ENCODE data around the gene KMT2B. TPM values are rescaled to one million over a fixed set of nuclear protein-coding genes. Genes with fewer than 3 reads are reported as not detected.

KMT2B gene
- total and polyA plus RNA-seq, 3 experiments from 2014 or later = 2.9 to 67.8 (median 62.6) TPM

DNA sequence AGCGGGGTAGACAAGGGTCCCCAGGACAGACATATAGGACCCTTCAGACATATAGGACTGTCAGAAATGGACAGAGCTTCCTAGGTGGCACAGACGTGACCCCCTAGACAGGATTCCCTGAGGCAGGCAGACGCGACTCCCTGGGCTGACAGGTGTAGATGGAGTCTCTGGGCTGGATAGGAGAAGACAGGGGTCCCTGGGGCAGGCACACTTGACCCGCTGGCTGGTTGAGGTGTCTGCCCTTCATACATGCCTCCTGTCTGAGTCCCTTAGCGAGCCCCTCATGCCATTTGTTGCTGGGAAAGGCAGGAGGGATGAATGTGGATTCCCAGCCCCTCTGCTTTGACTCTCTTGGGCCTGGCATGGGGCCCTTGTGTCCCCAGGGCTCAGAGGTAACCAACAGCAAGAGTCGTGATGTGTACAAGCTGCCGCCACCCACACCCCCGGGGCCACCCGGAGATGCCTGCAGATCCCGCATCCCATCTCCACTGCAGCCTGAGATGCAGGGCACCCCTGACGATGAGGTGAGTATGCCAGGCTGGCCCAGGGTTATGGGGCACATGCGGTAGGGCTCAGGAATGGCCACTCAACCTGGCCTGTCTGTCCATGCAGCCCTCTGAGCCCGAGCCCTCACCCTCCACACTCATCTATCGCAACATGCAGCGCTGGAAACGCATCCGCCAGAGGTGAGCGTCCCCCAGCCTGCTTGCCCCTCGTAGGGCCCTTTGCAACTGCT lies 36.0 kb downstream of the KMT2B start:
- peaks cover 0 to 4% of the 10 kb centered on the region in 2 donors for H3K27me3 Mint-ChIP-seq
- CTCF ChIA-PET = no interaction called here

DNA sequence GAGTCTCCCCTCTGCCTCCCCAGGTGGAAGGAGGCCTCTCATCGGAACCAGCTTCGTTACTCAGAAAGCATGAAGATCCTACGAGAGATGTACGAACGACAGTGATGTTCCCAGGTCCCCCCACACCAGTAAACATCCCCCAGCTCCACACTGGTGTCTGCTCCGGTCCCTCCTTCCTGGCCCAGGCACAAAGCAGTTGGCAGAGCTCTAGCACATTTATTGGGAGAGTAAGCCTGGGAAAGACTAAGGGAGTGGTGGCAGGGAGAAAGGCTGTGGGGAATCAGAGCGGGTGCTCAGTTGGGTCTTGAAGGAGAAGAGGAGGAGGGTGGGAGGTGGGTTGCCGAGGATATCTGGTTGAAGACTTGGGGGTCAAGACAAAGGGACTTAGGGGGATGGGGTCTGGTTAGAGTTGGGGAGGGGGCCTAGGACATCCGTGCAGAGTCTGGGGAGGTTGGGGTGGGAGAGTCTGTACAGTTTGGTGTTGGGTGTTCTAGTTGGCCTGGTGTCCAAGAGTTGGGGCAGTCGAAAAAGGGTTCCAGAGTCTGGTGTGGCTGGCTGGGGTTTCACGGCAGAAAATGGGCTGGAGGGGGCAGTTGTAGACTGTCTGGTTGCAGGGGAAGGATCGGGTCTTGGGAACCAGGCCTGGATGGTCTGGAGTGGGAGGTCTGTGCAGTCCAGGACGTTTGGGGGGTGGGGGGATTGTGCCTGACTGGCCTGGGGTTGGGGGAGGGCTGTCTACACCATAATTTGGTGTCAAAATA lies 36.7 kb downstream of the KMT2B start:
- H3K36me3 Mint-ChIP-seq = peaks cover 3 to 39% (median 9%) of the 10 kb centered on the region in 3 donors
- peaks cover 0 to 2% (median 0%) of the 10 kb centered on the region in 5 donors for H3K9me3 Mint-ChIP-seq
- peaks cover 0 to 4% of the 10 kb centered on the region in 2 donors for H3K27me3 Mint-ChIP-seq
- DNase-seq = no peak
- ChIA-PET CTCF (no interaction called here), POLR2A (no interaction called here)
- no peaks in the 10 kb centered on the region for H3K9me3 ChIP-seq (ENCODE audit: low read length)
- H3K27me3 ChIP-seq (ENCODE audit: insufficient read depth, low read length, poor library complexity, severe bottlenecking) = no peaks in the 10 kb centered on the region
- H3K4me1 ChIP-seq (ENCODE audit: insufficient read depth, low read length) = peaks cover 27% of the 10 kb centered on the region
- peak overlapping the region in 2 of 8 donors; percentile 11 to 57 for H3K27ac Mint-ChIP-seq
- H3K27ac ChIP-seq (ENCODE audit: low read depth, low read length) = no peak overlapping the region
- H3K4me1 Mint-ChIP-seq = peaks cover 22 to 40% (median 26%) of the 10 kb centered on the region in 3 donors
- H3K4me3 ChIP-seq (ENCODE audit: low read length) = no peak overlapping the region
- H3K36me3 ChIP-seq (ENCODE audit: insufficient read depth, low read length) = peaks cover 7% of the 10 kb centered on the region
- H3K4me3 Mint-ChIP-seq = peak overlapping the region in 2 of 7 donors; percentile 30 to 87

More for the DNA sequence above, 36.0 kb downstream of the KMT2B start:
- peaks cover 27% of the 10 kb centered on the region for H3K4me1 ChIP-seq (ENCODE audit: insufficient read depth, low read length)
- peaks cover 0 to 2% (median 0%) of the 10 kb centered on the region in 5 donors for H3K9me3 Mint-ChIP-seq
- no peak overlapping the region for H3K4me3 ChIP-seq (ENCODE audit: low read length)
- peaks cover 23 to 39% (median 24%) of the 10 kb centered on the region in 3 donors for H3K4me1 Mint-ChIP-seq
- peak overlapping the region in 2 of 7 donors; percentile 23 to 50 for H3K4me3 Mint-ChIP-seq
- peaks cover 3 to 38% (median 9%) of the 10 kb centered on the region in 3 donors for H3K36me3 Mint-ChIP-seq
- H3K9me3 ChIP-seq (ENCODE audit: low read length) = no peaks in the 10 kb centered on the region
- no peak for DNase-seq
- peaks cover 7% of the 10 kb centered on the region for H3K36me3 ChIP-seq (ENCODE audit: insufficient read depth, low read length)
- H3K27me3 ChIP-seq (ENCODE audit: insufficient read depth, low read length, poor library complexity, severe bottlenecking) = no peaks in the 10 kb centered on the region
- H3K27ac ChIP-seq (ENCODE audit: low read depth, low read length) = no peak overlapping the region
- peak overlapping the region in 2 of 8 donors; percentile 11 to 57 for H3K27ac Mint-ChIP-seq
- POLR2A ChIA-PET = no interaction called here

DNA sequence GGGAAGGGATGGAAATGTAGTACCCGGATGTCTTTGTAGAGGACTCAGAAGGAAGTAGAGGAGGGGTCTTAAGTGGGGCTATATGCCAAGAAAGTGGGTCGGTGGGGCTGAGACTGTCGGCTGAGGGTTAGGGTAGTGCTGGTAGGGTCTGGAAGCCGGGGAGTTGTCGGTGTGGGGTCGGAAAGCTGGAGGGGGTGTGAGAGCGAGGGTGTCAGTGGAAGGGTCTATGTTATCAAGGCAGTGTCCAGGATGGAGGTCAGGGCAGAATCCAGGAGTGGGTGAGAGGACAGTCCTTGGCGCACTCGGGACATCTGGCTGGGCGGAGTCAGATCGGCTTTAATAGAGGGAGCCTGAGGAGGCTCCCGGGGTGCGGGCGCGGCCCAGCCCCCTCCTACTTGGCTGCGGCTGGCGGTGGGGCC lies 37.3 kb downstream of the KMT2B start:
- H3K36me3 Mint-ChIP-seq = peaks cover 3 to 41% (median 9%) of the 10 kb centered on the region in 3 donors

DNA sequence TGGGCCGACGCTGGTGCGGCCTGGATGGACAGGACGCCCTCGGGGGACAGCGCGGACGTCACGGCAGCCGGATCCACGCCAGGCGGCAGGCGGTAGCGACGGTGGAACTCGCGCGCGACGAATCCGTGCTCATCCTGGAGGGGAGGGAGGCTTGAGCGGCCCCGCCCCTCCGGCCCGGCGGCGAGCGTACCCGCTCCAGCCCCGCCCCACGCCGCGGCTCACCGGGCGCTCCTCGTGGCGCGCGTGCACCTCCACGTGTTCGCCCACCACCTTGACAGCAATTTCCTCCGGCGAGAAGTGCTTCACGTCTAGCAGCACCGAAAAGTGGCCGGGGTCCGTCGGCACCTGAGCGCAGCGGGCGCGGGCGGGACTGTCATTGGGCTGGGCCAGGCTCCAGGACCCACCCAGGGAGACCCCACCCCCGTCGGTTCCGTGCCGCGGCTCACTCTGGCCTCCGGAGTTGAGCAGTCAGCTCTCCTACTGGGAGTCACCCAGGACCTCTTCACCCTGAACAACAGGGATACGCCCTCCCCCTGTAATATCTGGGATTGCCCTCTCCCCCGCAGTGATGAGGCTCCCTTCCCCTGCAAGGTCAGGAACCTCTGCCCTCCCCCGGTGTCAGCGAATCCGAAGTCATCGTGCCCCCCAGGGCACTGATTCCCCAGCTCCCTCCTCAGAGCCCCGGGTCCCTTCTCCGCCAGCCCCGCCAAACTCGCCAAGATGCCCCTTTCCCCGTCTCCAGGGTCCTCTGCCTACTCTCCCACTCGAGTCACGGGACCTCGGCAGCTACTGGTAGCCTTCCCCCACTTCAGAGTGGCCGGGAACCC lies 38.0 kb downstream of the KMT2B start:
- Mint-ChIP-seq H3K9me3 (peaks cover 0 to 2% (median 0%) of the 10 kb centered on the region in 5 donors), H3K36me3 (peaks cover 3 to 43% (median 9%) of the 10 kb centered on the region in 3 donors), H3K4me1 (peaks cover 23 to 44% (median 24%) of the 10 kb centered on the region in 3 donors), H3K27me3 (peaks cover 0 to 4% of the 10 kb centered on the region in 2 donors), H3K27ac (peak overlapping the region in 2 of 8 donors; percentile 12 to 33), H3K4me3 (peak overlapping the region in 5 of 7 donors; percentile 17 to 55 (median 42))
- ChIA-PET POLR2A (no interaction called here), CTCF (no interaction called here)
- H3K4me1 ChIP-seq (ENCODE audit: insufficient read depth, low read length) = peaks cover 22% of the 10 kb centered on the region
- no peaks in the 10 kb centered on the region for H3K27me3 ChIP-seq (ENCODE audit: insufficient read depth, low read length, poor library complexity, severe bottlenecking)
- H3K36me3 ChIP-seq (ENCODE audit: insufficient read depth, low read length) = peaks cover 8% of the 10 kb centered on the region
- H3K4me3 ChIP-seq (ENCODE audit: low read length) = no peak overlapping the region
- H3K27ac ChIP-seq (ENCODE audit: low read depth, low read length) = no peak overlapping the region
- DNase-seq = peak in 4 of 5 donors; percentile 32 to 53 (median 38)
- H3K9me3 ChIP-seq (ENCODE audit: low read length) = no peaks in the 10 kb centered on the region

More for the DNA sequence above, 37.3 kb downstream of the KMT2B start:
- Histone ChIP-seq H3K4me1 (ENCODE audit: insufficient read depth, low read length) (peaks cover 22% of the 10 kb centered on the region), H3K36me3 (ENCODE audit: insufficient read depth, low read length) (peaks cover 7% of the 10 kb centered on the region), H3K9me3 (ENCODE audit: low read length) (no peaks in the 10 kb centered on the region), H3K4me3 (ENCODE audit: low read length) (no peak overlapping the region), H3K27ac (ENCODE audit: low read depth, low read length) (no peak overlapping the region), H3K27me3 (ENCODE audit: insufficient read depth, low read length, poor library complexity, severe bottlenecking) (no peaks in the 10 kb centered on the region)
- DNase-seq = no peak
- H3K4me1 Mint-ChIP-seq = peaks cover 21 to 41% (median 24%) of the 10 kb centered on the region in 3 donors
- ChIA-PET POLR2A (no interaction called here), CTCF (no interaction called here)
- peaks cover 0 to 2% (median 0%) of the 10 kb centered on the region in 5 donors for H3K9me3 Mint-ChIP-seq
- H3K27ac Mint-ChIP-seq = no peak overlapping the region
- peak overlapping the region in 3 of 7 donors; percentile 27 to 87 (median 44) for H3K4me3 Mint-ChIP-seq
- peaks cover 0 to 4% of the 10 kb centered on the region in 2 donors for H3K27me3 Mint-ChIP-seq

DNA sequence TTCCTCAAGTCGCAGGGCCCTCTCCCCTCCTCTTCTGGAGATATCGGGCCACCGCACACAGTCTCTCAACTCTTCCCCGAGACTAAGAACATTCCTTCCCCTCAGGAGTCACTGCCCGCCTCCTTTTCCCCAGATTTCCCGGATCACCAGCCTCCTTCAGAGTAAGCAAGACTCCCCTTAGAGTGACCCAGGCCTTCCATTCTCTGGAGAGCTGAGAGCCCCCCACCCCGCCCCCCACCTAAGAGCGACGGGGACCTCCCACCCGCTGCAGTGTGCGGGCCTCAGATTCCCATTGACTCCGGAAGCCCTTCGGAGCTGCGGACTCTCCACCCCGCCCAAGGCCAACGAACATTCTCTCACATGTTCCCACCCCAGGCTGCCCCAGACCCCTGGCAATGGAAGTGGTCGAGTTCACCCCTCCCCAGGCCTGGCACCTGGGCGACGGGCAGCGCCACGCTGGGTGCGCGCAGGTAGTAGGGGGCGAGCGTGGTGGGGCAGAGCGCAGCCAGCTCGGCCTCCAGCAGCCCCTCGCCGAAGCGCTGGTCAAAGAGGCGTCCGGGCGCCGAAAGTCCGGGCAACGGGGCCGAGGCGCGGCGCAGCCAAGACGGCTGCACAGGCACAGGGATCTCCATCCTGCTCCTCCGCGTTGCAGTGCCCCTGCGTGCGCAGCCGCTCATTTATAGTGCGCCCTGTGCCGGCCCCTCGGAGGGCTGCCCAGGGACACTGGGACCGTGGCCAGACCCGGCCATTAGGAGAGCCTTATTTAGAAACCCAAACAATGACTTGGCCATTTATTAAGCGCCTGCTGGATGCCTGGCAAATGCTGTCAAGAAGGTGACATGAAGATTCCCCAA lies 38.8 kb downstream of the KMT2B start, which contains the start of gene HSPB6:
TSS of gene HSPB6 (minus strand) at position 653 of the 854 bp plus-strand sequence. CDS start at position 632, 21 bp downstream.
- peak within 1 kb of the TSS; percentile 86 to 98 (median 94) for H3K27ac Mint-ChIP-seq
- peaks cover 0 to 2% (median 0%) of the 10 kb centered on the region in 5 donors for H3K9me3 Mint-ChIP-seq
- no peaks in the 10 kb centered on the region for H3K27me3 ChIP-seq (ENCODE audit: insufficient read depth, low read length, poor library complexity, severe bottlenecking)
- peaks cover 22% of the 10 kb centered on the region for H3K4me1 ChIP-seq (ENCODE audit: insufficient read depth, low read length)
- peaks cover 0 to 4% of the 10 kb centered on the region in 2 donors for H3K27me3 Mint-ChIP-seq
- peaks cover 3 to 45% (median 9%) of the 10 kb centered on the region in 3 donors for H3K36me3 Mint-ChIP-seq
- no peak for DNase-seq
- no peaks in the 10 kb centered on the region for H3K9me3 ChIP-seq (ENCODE audit: low read length)
- peak within 1 kb of the TSS; percentile 67 for H3K27ac ChIP-seq (ENCODE audit: low read depth, low read length)
- H3K4me1 Mint-ChIP-seq = peaks cover 23 to 47% (median 24%) of the 10 kb centered on the region in 3 donors
- POLR2A ChIA-PET = interaction anchor here (1.0 to 1.4 kb wide), 3 partner anchors 8 to 16 kb away, joined by 3 to 5 read pairs (median 4); partner anchors contain the start of gene LIN37
- CTCF ChIA-PET = interaction anchor here (0.6 kb wide), 1 partner anchor 69 kb away, joined by 3 read pairs; no protein-coding TSS in a partner anchor
- peak within 1 kb of the TSS; percentile 93 to 100 (median 95) for H3K4me3 Mint-ChIP-seq
- peak within 1 kb of the TSS; percentile 45 for H3K4me3 ChIP-seq (ENCODE audit: low read length)
- H3K36me3 ChIP-seq (ENCODE audit: insufficient read depth, low read length) = peaks cover 12% of the 10 kb centered on the region

DNA sequence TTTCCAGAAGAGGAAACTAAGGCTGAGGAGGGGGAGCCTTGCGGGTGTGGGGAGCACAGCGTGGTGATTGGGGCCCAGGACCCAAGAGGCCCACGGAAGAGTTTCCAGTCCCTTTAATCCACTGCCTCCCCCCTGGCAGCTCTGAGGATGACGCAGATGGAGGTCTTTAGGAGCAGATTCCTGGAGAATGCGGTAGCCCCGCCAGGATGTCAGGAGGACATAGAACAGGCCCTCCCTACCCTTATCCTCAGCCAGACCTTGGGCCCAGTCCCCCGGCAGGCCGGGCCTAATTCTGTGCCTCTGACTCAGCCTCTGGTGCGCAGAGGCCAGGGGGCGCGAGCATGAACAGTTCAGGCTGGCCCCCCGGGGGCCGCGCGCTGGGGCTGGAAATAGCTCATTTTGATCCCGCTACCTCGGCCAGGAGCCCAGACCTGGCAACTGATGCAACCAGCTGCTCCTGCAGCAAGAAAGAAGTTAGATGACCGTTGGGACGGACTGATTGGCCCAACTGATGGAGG lies 39.5 kb downstream of the KMT2B start:
- Histone ChIP-seq H3K4me1 (ENCODE audit: insufficient read depth, low read length) (peaks cover 22% of the 10 kb centered on the region), H3K27ac (ENCODE audit: low read depth, low read length) (peak overlapping the region; percentile 67), H3K4me3 (ENCODE audit: low read length) (peak overlapping the region; percentile 45), H3K36me3 (ENCODE audit: insufficient read depth, low read length) (peaks cover 12% of the 10 kb centered on the region), H3K9me3 (ENCODE audit: low read length) (no peaks in the 10 kb centered on the region), H3K27me3 (ENCODE audit: insufficient read depth, low read length, poor library complexity, severe bottlenecking) (no peaks in the 10 kb centered on the region)
- no peak for DNase-seq
- peak overlapping the region in 6 of 8 donors; percentile 14 to 98 (median 94) for H3K27ac Mint-ChIP-seq
- ChIA-PET POLR2A (interaction anchor here (0.7 to 1.4 kb wide), 4 partner anchors 9 to 202 kb away, joined by 3 to 5 read pairs (median 4); partner anchors contain the start of gene LIN37), CTCF (no interaction called here)
- H3K9me3 Mint-ChIP-seq = peaks cover 0 to 2% (median 0%) of the 10 kb centered on the region in 5 donors
- peaks cover 0 to 4% of the 10 kb centered on the region in 2 donors for H3K27me3 Mint-ChIP-seq
- H3K4me3 Mint-ChIP-seq = peak overlapping the region; percentile 93 to 100 (median 95)
- peaks cover 3 to 49% (median 9%) of the 10 kb centered on the region in 3 donors for H3K36me3 Mint-ChIP-seq
- peaks cover 23 to 47% (median 24%) of the 10 kb centered on the region in 3 donors for H3K4me1 Mint-ChIP-seq
